Adrenal gland (tissue), 12 donors: ENCODE measurements around the gene SLC36A4. TPM values are rescaled to one million over a fixed set of nuclear protein-coding genes. Genes with fewer than 3 reads are reported as not detected.

Experiments
- DNase-seq, 7 donors: peaks; one replicate each; pipeline ENCODE4 v3.0.0-alpha.2; 2019 to 2020
- H3K27ac ChIP-seq, 5 donors: fragments of 200-600 bp; sonication (generic) in 4 of 5; 1 replicate in 3 of 5; 2 replicates in 2 of 5; pipeline versions ENCODE4 v1.5.1 to v1.8.0; 2016 to 2020; ENCODE audit warnings: mild to moderate bottlenecking in 1 of 5
- H3K27me3 ChIP-seq: fragments of 200-600 bp; 2 replicates; pipeline ENCODE4 v1.8.0; 2021
- H3K36me3 ChIP-seq, 2 donors: fragments of 200-600 bp; replicated peaks in 1 of 2; 1 replicate in 1 of 2; 2 replicates in 1 of 2; pipeline versions ENCODE4 v1.5.1 to v1.8.0; 2018 to 2022
- H3K4me1 ChIP-seq, 2 donors: fragments of 200-600 bp; replicated peaks in 1 of 2; 1 replicate in 1 of 2; 2 replicates in 1 of 2; pipeline versions ENCODE4 v1.5.1 to v1.8.0; 2018 to 2021
- H3K4me3 ChIP-seq, 4 donors: fragments of 200-600 bp; sonication (generic) in 3 of 4; one replicate each; pipeline ENCODE4 v1.5.1; 2016 to 2018
- H3K9me3 ChIP-seq, 3 donors: fragments of 200-600 bp; sonication (generic) in 1 of 3; replicated peaks in 1 of 3; 1 replicate in 2 of 3; 2 replicates in 1 of 3; pipeline versions ENCODE4 v1.5.1 to v1.8.0; 2016 to 2021
- POLR2A ChIP-seq, 2 donors: fragments of 450-650 bp; IDR thresholded peaks; one replicate each; pipeline ENCODE4 v1.6.1; 2017; ENCODE audit warnings: antibody characterized with exemption in 2 of 2, mild to moderate bottlenecking in 2 of 2, moderate library complexity in 1 of 2
- WGBS, 4 donors: extraction: QIAGEN DNeasy Blood & Tissue Kit in 2 of 4; methylation state at CpG; one replicate each; pipeline versions ENCODE4 v1.1.5 to v1.1.7; 2013 to 2017; 5-methylcytosine and 5-hydroxymethylcytosine counted together
- intact Hi-C, 2 donors: fragments of 100-400 bp; cut with DNase I; formaldehyde crosslinking; loops; one replicate each; pipeline versions ENCODE4 v1.14.1 to v1.15.0; 2022 to 2023
- polyA plus RNA-seq, 3 donors: library from polyadenylated mRNA; stranded (reverse); fragments of 200-250 nt in 2 of 3; fragments of 350-450 nt in 1 of 3; fragmentation: Illumina TruSeq in 1 of 3; extraction: RNeasy Lipid Tissue Mini Kit (QIAGEN cat#74804) in 1 of 3; gene quantifications; one replicate each; pipeline ENCODE4 v1.2.3, GENCODE V29; 2013 to 2014
- total RNA-seq, 9 donors: library from RNA; depleted of rRNA in 4 of 9; stranded (reverse); fragments of >200 nt in 4 of 9; fragments of 120-200 nt in 1 of 9; fragmentation: NEBNext Ultra II Directional in 1 of 9; extraction: Animal tissue kit (Norgen Biotek cat#: 25700) in 1 of 9; gene quantifications; one replicate each; pipeline versions ENCODE4 v1.1.0 to v1.2.4, GENCODE V29; 2013 to 2023
- TF ChIP-seq, protein P1 (sequence below), 6 experiments: fragments of 450-650 bp in 4 of 6; fragments of 200-600 bp in 2 of 6; sonication (generic) in 1 of 6; IDR thresholded peaks; 1 replicate in 5 of 6; 2 replicates in 1 of 6; pipeline versions ENCODE4 v1.5.1 to v1.8.0; 2016 to 2021; ENCODE audit warnings: antibody characterized with exemption in 6 of 6, mild to moderate bottlenecking in 2 of 6, moderate library complexity in 1 of 6
- donor health status: healthy with polysubstance abuse.
- donor health status: Bipolar disorder and iron deficiency.
- donor health status: DM: yes; HTN: yes; CAD: no.
- donor health status: DM: no; HTN: no; CAD: no.
- donor health status: DM: no; HTN: no; CAD: no.
- donor health status: DM: yes; HTN: yes; CAD: no.

The SLC36A4 gene
- total and polyA plus RNA-seq, 12 donors = 4.6 to 24.0 (median 12.0) TPM

DNA sequence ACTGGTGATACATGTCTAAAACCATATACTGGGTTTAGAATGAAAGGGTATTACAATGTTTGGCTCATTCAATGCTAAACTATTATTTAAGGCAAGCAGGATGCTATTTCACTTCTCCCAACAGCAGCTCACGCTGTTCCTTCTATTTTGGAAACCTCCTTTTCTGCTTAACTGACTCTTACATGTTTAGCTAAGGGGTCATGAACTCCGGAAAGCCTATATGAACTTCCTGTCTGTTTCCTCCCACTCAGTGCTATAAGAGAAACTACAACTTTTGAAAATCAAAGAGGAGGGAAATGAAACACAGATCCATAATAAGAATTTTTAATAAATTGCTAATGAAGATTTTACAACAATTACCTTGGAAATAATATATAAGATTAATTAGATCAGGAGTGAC, 30.9 kb downstream of the SLC36A4 start:
- peaks cover 0 to 20% of the 10 kb centered on the region in 2 donors for H3K36me3 ChIP-seq
- intact Hi-C loops = no loop called here

DNA sequence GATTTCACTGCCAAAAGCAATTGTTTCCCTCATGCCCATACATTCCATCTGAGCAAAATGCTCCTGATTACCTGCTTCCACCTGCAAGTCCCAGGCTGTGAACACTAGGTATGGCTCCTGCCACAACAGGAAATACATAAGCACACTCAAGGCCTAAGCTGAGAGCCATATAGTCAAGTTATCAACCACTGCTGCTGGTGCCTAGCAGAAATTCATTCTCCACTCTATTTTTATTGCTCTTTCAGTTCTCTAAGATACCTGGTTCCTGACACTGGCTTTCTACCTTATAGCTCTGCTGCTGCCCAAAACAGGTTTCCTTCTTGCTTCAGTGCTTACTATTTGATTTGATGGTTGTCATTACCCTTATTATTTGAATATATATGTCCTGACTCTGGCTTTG, 31.6 kb downstream of the SLC36A4 start:
- peaks cover 0 to 20% of the 10 kb centered on the region in 2 donors for H3K36me3 ChIP-seq
- intact Hi-C loops = no loop called here
- H3K4me1 ChIP-seq = no peaks in the 10 kb centered on the region
- TF ChIP-seq, protein P1, sequence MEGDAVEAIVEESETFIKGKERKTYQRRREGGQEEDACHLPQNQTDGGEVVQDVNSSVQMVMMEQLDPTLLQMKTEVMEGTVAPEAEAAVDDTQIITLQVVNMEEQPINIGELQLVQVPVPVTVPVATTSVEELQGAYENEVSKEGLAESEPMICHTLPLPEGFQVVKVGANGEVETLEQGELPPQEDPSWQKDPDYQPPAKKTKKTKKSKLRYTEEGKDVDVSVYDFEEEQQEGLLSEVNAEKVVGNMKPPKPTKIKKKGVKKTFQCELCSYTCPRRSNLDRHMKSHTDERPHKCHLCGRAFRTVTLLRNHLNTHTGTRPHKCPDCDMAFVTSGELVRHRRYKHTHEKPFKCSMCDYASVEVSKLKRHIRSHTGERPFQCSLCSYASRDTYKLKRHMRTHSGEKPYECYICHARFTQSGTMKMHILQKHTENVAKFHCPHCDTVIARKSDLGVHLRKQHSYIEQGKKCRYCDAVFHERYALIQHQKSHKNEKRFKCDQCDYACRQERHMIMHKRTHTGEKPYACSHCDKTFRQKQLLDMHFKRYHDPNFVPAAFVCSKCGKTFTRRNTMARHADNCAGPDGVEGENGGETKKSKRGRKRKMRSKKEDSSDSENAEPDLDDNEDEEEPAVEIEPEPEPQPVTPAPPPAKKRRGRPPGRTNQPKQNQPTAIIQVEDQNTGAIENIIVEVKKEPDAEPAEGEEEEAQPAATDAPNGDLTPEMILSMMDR (IDR thresholded peaks at IDR 0.05) = no peak
- TF ChIP-seq POLR2A (IDR thresholded peaks at IDR 0.05) = no peak
- no peak overlapping the region for H3K27ac ChIP-seq
- no peaks in the 10 kb centered on the region for H3K9me3 ChIP-seq
- no peak overlapping the region for H3K4me3 ChIP-seq
- no peak for DNase-seq
- no peaks in the 10 kb centered on the region for H3K27me3 ChIP-seq

More for the DNA sequence above, 30.9 kb downstream of the SLC36A4 start:
- WGBS, 4 donors = 53 to 81% (median 66%) methylated on average over 2 of the region's 2 CpGs
- no peaks in the 10 kb centered on the region for H3K27me3 ChIP-seq
- H3K27ac ChIP-seq = no peak overlapping the region
- no peaks in the 10 kb centered on the region for H3K9me3 ChIP-seq
- TF ChIP-seq, protein P1 (IDR thresholded peaks at IDR 0.05) = no peak
- TF ChIP-seq POLR2A (IDR thresholded peaks at IDR 0.05) = no peak
- no peak for DNase-seq
- no peak overlapping the region for H3K4me3 ChIP-seq
- no peaks in the 10 kb centered on the region for H3K4me1 ChIP-seq

DNA sequence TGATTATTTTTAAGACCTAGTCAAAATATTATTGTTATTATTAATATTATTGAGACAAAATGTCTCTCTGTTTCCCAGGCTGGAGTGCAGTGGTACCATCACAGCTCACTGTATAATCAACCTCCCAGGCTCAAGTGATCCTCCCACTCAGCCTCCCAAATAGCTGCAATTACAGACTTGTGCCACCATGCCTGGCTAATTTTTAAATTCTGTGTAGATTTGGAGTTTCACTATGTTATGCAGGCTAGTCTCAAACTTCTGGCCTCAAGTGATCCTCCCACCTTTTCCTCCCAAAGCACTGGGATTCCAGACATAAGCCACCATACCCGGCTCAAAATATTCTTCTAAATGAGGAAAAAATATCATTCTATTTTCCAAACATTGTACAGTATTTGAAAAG, 37.0 kb downstream of the SLC36A4 start:
- TF ChIP-seq POLR2A (IDR thresholded peaks at IDR 0.05) = no peak
- TF ChIP-seq, protein P1 (IDR thresholded peaks at IDR 0.05) = no peak
- Histone ChIP-seq H3K27me3 (no peaks in the 10 kb centered on the region), H3K4me3 (no peak overlapping the region), H3K9me3 (no peaks in the 10 kb centered on the region), H3K27ac (no peak overlapping the region), H3K36me3 (peaks cover 0 to 16% of the 10 kb centered on the region in 2 donors), H3K4me1 (no peaks in the 10 kb centered on the region)
- WGBS, 4 donors = 95 to 100% (median 98%) methylated on average over 1 of the region's 1 CpG
- intact Hi-C loops = no loop called here
- no peak for DNase-seq

DNA sequence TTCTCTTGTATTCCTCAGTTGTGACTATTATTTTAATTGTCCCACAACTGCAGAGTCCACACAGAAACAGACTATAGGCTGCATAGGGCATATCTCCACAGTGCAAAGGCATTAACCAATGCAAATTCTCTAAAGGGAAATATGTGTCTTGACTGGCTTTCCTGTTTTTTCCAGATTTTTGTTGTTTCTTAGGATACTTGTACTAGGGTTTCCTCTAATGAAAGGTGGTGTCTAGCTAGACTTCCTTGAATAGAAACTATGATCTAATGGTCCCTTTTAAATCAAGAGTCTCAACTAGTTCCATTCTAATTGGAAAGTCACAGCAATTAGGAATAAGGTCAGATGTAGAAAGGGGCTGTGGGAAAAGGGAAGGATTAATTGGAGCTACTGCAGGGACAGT, 37.6 kb downstream of the SLC36A4 start:
- H3K9me3 ChIP-seq = no peaks in the 10 kb centered on the region
- DNase-seq = no peak
- no peak overlapping the region for H3K27ac ChIP-seq
- H3K4me1 ChIP-seq = no peaks in the 10 kb centered on the region
- H3K27me3 ChIP-seq = no peaks in the 10 kb centered on the region
- H3K4me3 ChIP-seq = no peak overlapping the region
- intact Hi-C loops = no loop called here
- TF ChIP-seq POLR2A (IDR thresholded peaks at IDR 0.05) = no peak
- TF ChIP-seq, protein P1 (IDR thresholded peaks at IDR 0.05) = no peak
- peaks cover 0 to 15% of the 10 kb centered on the region in 2 donors for H3K36me3 ChIP-seq
